Keratinocyte (primary cell): ENCODE measurements around the gene CINP.

ENCODE experiments used
- CTCF ChIP-seq, 3 experiments: IDR thresholded peaks in 1 of 3; conservative IDR thresholded peaks in 1 of 3; optimal IDR thresholded peaks in 1 of 3; 2 replicates in 2 of 3; 3 replicates in 1 of 3; pipeline versions ENCODE3 to v1.5.1; 2011; ENCODE audit warnings: low read length in 3 of 3, mild to moderate bottlenecking in 3 of 3, moderate library complexity in 2 of 3, control low read depth in 1 of 3, inconsistent platforms in 1 of 3; ENCODE audit not compliant: insufficient read depth in 2 of 3; ENCODE audit errors: extremely low read depth in 1 of 3
- EZH2 ChIP-seq: IDR thresholded peaks from one replicate; pipeline ENCODE4 v1.6.1; 2012; ENCODE audit warnings: inconsistent platforms, mild to moderate bottlenecking, low read length, moderate library complexity

GRCh38 chr14:102407258-102407657 lies 44.6 kb upstream of the CINP start:
- no peak for TF ChIP-seq CTCF (optimal IDR thresholded peaks at IDR 0.05 in 1 of 3, IDR thresholded peaks at IDR 0.05 in 1 of 3, conservative IDR thresholded peaks at IDR 0.05 in 1 of 3; ENCODE audit: extremely low read depth in 1 of 3, insufficient read depth in 2 of 3, low read length in 3 of 3)
- no peak for TF ChIP-seq EZH2
